ENCODE data around the gene BNC2. TPM values are rescaled to one million over a fixed set of nuclear protein-coding genes. Genes with fewer than 3 reads are reported as not detected.

Gene BNC2
- total RNA-seq, 1 experiment from 2014 or later = 43.6 TPM

DNA sequence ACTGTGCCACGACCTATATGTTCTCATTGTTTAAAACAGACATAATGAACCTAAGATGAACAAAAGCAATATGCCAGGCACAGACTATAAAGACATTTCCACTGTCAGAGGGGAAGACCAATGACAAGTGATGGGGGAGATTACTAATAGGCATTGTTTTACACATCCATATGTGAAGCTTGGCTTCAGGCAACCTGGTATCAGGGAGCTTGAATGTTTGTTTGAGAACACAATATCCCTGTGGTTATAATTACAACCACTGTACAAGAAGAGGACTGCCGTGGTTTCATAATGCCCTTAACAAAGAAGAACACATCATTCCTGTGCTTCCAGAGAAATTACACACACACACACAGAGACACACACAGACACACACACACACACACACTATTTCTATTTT lies 385.7 kb downstream of the BNC2 start:
- WGBS (ENCODE audit: extremely low coverage, insufficient read length, low lambda C conversion rate) = no CpG with 5 or more reads among the region's 2 CpGs
- H3K36me3 Mint-ChIP-seq (ENCODE audit: insufficient read depth in 1 of 3, low read depth in 3 of 3) = peaks cover 4 to 14% (median 7%) of the 10 kb centered on the region in 3 experiments; a peak in 5 of 7 replicates
- Histone ChIP-seq H3K18ac (ENCODE audit: insufficient read length, low read depth, low read length) (no peak overlapping the region), H3K23me2 (ENCODE audit: insufficient read length, low read depth, low read length, poor library complexity, severe bottlenecking) (no peaks in the 10 kb centered on the region), H3K4me1 (ENCODE audit: insufficient read depth, low read length) (peaks cover 7% of the 10 kb centered on the region; the same call in 1 of the 2 replicates), H3K79me1 (ENCODE audit: insufficient read depth, low read depth, low read length, poor library complexity, severe bottlenecking) (no peaks in the 10 kb centered on the region), H2AFZ (ENCODE audit: low read length) (no peak overlapping the region), H3K23ac (ENCODE audit: insufficient read length, low read depth, low read length) (no peak overlapping the region), H3K9me3 (ENCODE audit: control insufficient read depth, low read depth, low read length) (no peaks in the 10 kb centered on the region), H2BK15ac (ENCODE audit: low read depth, low read length) (no peak overlapping the region), H3K56ac (ENCODE audit: insufficient read length, low read depth, low read length) (no peak overlapping the region), H3K4ac (ENCODE audit: low read depth, low read length) (no peak overlapping the region), H4K91ac (ENCODE audit: insufficient read length, low read depth, low read length) (no peak overlapping the region), H3K4me2 (ENCODE audit: insufficient read depth, insufficient read length, low read length) (no peak overlapping the region), H3T11ph (ENCODE audit: low read length) (no peak overlapping the region), H3K27ac (ENCODE audit: insufficient read length, low read depth, low read length) (no peak overlapping the region), H2AK5ac (ENCODE audit: insufficient read length, low read length) (no peak overlapping the region), H4K8ac (replicated peaks; ENCODE audit: insufficient read length, low read depth, low read length) (no peak overlapping the region), H3K14ac (ENCODE audit: insufficient read depth, low read length) (no peak overlapping the region), H3K79me2 (ENCODE audit: insufficient read depth, low read length) (no peaks in the 10 kb centered on the region), H2BK12ac (ENCODE audit: insufficient read length, low read depth, low read length) (no peak overlapping the region), H3K9ac (ENCODE audit: extremely low read depth, insufficient read length, low read length) (no peak overlapping the region), H3K27me3 (ENCODE audit: insufficient read depth, low read length) (no peaks in the 10 kb centered on the region; the same call in 1 of the 2 replicates), H2BK5ac (ENCODE audit: insufficient read length, low read length) (no peak overlapping the region), H4K5ac (ENCODE audit: insufficient read length, low read depth, low read length) (no peak overlapping the region), H2BK20ac (ENCODE audit: low read depth, low read length, poor library complexity, severe bottlenecking) (no peak overlapping the region), H2BK120ac (ENCODE audit: low read depth, low read length, poor library complexity, severe bottlenecking) (no peak overlapping the region), H4K20me1 (ENCODE audit: control insufficient read depth, insufficient read depth, insufficient read length) (no peaks in the 10 kb centered on the region)
- peak overlapping the region in 2 of 3 experiments; percentile 4 to 92; a peak in 4 of 7 replicates for H3K27ac Mint-ChIP-seq
- H3K4me1 Mint-ChIP-seq = peaks cover 47 to 55% of the 10 kb centered on the region in 2 experiments
- no peak overlapping the region for H3K4me3 Mint-ChIP-seq
- peaks cover 0 to 2% of the 10 kb centered on the region in 2 experiments; a peak in 1 of 5 replicates for H3K9me3 Mint-ChIP-seq
- TF ChIP-seq, protein P1, sequence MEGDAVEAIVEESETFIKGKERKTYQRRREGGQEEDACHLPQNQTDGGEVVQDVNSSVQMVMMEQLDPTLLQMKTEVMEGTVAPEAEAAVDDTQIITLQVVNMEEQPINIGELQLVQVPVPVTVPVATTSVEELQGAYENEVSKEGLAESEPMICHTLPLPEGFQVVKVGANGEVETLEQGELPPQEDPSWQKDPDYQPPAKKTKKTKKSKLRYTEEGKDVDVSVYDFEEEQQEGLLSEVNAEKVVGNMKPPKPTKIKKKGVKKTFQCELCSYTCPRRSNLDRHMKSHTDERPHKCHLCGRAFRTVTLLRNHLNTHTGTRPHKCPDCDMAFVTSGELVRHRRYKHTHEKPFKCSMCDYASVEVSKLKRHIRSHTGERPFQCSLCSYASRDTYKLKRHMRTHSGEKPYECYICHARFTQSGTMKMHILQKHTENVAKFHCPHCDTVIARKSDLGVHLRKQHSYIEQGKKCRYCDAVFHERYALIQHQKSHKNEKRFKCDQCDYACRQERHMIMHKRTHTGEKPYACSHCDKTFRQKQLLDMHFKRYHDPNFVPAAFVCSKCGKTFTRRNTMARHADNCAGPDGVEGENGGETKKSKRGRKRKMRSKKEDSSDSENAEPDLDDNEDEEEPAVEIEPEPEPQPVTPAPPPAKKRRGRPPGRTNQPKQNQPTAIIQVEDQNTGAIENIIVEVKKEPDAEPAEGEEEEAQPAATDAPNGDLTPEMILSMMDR (conservative IDR thresholded peaks at IDR 0.05) = no peak
- peaks cover 9% of the 10 kb centered on the region for H3K27me3 Mint-ChIP-seq (ENCODE audit: low read depth)
- DNase-seq = no peak

All from H9 (cell line).